Smooth muscle cell (in vitro differentiated cells): ENCODE measurements around the gene FNIP2. TPM values are rescaled to one million over a fixed set of nuclear protein-coding genes. Genes with fewer than 3 reads are reported as not detected.

ENCODE experiments used
- DNase-seq: peaks from one replicate; lab custom pipeline; 2025; ENCODE audit not compliant: unreplicated experiment; lab: John Stamatoyannopoulos, UW
- H2AFZ ChIP-seq: fragments of 200-600 bp; sonication (generic); 2 replicates; pipeline ENCODE4 v1.6.0; 2016; ENCODE audit warnings: antibody characterized with exemption, low read depth, mild to moderate bottlenecking
- H3F3A ChIP-seq: fragments of 200-600 bp; sonication (generic); 2 replicates; pipeline ENCODE4 v1.6.0; 2017; ENCODE audit warnings: antibody characterized with exemption, low read depth
- H3K27ac ChIP-seq: fragments of 200-600 bp; sonication (generic); 2 replicates; pipeline ENCODE4 v1.5.1; 2016; ENCODE audit warnings: low read depth, mild to moderate bottlenecking
- H3K27me3 ChIP-seq: fragments of 200-600 bp; sonication (generic); 2 replicates; pipeline ENCODE4 v1.6.1; 2016; ENCODE audit warnings: low read depth, mild to moderate bottlenecking
- H3K36me3 ChIP-seq: fragments of 200-600 bp; sonication (generic); 2 replicates; pipeline ENCODE4 v1.5.1; 2016; ENCODE audit warnings: low read depth
- H3K4me1 ChIP-seq: fragments of 200-600 bp; sonication (generic); 2 replicates; pipeline ENCODE4 v1.5.1; 2016; ENCODE audit warnings: low read depth
- H3K4me2 ChIP-seq: fragments of 200-600 bp; sonication (generic); 2 replicates; pipeline ENCODE4 v1.6.0; 2016; ENCODE audit warnings: mild to moderate bottlenecking
- H3K4me3 ChIP-seq: fragments of 200-600 bp; sonication (generic); 2 replicates; pipeline ENCODE4 v1.5.1; 2016; ENCODE audit warnings: mild to moderate bottlenecking
- H3K79me2 ChIP-seq: fragments of 200-600 bp; sonication (generic); 2 replicates; pipeline ENCODE4 v1.6.0; 2016; ENCODE audit warnings: low read depth, mild to moderate bottlenecking
- H3K9ac ChIP-seq: fragments of 200-600 bp; sonication (generic); 2 replicates; pipeline ENCODE4 v1.6.0; 2016; ENCODE audit warnings: low read depth
- H3K9me3 ChIP-seq: fragments of 200-600 bp; sonication (generic); replicated peaks from 2 replicates; pipeline ENCODE4 v1.5.1; 2016; ENCODE audit warnings: low read depth
- H4K20me1 ChIP-seq: fragments of 200-600 bp; sonication (generic); 2 replicates; pipeline ENCODE4 v1.6.0; 2016; ENCODE audit warnings: low read depth
- WGBS: methylation state at CpG from one replicate; pipeline ENCODE4 v1.1.7; 2016; ENCODE audit warnings: low lambda C conversion rate; 5-methylcytosine and 5-hydroxymethylcytosine counted together
- polyA plus RNA-seq: library from polyadenylated mRNA; unstranded; fragments of >200 nt; fragmentation: Nextera tagmentation; extraction: Ambion mirVana; gene quantifications from 2 replicates; pipeline ENCODE4 v1.2.1, GENCODE V29; 2016
- total RNA-seq: library from RNA; depleted of rRNA; stranded (reverse); fragments of >200 nt; gene quantifications from 2 replicates; pipeline ENCODE4 v1.2.3, GENCODE V29; 2014
- TF ChIP-seq, protein P1 (sequence below): fragments of 200-600 bp; sonication (generic); IDR thresholded peaks from 2 replicates; pipeline ENCODE4 v1.5.1; 2017; ENCODE audit warnings: borderline replicate concordance, mild to moderate bottlenecking, antibody characterized with exemption; ENCODE audit not compliant: insufficient read depth, poor library complexity, severe bottlenecking

The FNIP2 gene
- total and polyA plus RNA-seq, 2 experiments from 2014 or later = 10.4 to 36.3 TPM

DNA sequence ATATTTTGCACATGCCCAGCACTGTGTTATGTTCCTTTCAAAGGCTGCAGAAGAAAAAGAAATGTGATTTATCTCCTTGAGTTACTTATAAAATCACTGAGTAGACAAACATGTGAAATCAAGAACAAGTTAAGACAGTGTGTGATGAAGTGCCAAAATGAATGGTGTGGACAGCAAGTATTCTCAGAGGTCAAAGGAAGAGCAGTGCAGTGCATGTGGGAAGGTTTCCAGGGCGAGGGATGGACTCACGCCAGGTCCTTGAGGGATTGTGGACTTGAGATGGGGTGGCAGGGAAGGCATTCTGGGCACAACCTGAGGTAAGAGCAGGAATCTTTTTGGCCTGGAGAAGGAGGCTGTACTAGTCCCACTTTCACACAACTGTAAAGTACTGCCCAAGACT, 115.5 kb downstream of the FNIP2 start:
- Histone ChIP-seq H3K9me3 (no peaks in the 10 kb centered on the region), H3K4me3 (no peak overlapping the region), H3K27ac (no peak overlapping the region), H3K9ac (no peak overlapping the region), H3K79me2 (no peaks in the 10 kb centered on the region), H3K4me2 (no peak overlapping the region), H3K36me3 (no peaks in the 10 kb centered on the region), H3F3A (no peaks in the 10 kb centered on the region), H3K27me3 (no peaks in the 10 kb centered on the region), H4K20me1 (no peaks in the 10 kb centered on the region), H2AFZ (no peak overlapping the region), H3K4me1 (no peaks in the 10 kb centered on the region)
- WGBS = 95% methylated on average over 2 of the region's 2 CpGs
- DNase-seq = no peak
- TF ChIP-seq, protein P1, sequence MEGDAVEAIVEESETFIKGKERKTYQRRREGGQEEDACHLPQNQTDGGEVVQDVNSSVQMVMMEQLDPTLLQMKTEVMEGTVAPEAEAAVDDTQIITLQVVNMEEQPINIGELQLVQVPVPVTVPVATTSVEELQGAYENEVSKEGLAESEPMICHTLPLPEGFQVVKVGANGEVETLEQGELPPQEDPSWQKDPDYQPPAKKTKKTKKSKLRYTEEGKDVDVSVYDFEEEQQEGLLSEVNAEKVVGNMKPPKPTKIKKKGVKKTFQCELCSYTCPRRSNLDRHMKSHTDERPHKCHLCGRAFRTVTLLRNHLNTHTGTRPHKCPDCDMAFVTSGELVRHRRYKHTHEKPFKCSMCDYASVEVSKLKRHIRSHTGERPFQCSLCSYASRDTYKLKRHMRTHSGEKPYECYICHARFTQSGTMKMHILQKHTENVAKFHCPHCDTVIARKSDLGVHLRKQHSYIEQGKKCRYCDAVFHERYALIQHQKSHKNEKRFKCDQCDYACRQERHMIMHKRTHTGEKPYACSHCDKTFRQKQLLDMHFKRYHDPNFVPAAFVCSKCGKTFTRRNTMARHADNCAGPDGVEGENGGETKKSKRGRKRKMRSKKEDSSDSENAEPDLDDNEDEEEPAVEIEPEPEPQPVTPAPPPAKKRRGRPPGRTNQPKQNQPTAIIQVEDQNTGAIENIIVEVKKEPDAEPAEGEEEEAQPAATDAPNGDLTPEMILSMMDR = no peak

DNA sequence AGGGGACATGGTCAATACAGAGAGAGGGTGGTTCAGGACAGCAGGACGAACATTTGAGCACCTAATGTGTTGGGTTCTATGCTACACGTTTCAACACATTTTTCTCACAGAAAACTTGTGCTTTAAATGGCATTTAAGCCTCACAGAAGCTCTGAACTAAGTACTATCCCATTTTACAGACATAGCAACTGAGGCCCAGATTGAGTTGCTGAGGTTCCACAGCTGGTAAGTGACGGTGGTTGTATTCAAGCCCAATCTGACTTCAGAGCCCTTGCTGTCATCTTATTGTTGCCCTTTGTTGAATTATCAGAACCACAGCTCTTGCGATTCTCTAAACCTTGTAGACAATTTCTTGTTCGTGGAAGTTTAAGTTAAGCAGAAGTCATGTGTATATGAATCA, 116.7 kb downstream of the FNIP2 start:
- WGBS = 100% methylated on average over 5 of the region's 5 CpGs
- Histone ChIP-seq H4K20me1 (no peaks in the 10 kb centered on the region), H3K79me2 (no peaks in the 10 kb centered on the region), H3K27me3 (no peaks in the 10 kb centered on the region), H3K4me1 (no peaks in the 10 kb centered on the region), H3K4me3 (no peak overlapping the region), H3K9ac (no peak overlapping the region), H3F3A (no peaks in the 10 kb centered on the region), H3K4me2 (no peak overlapping the region), H3K36me3 (no peaks in the 10 kb centered on the region), H3K27ac (no peak overlapping the region), H3K9me3 (no peaks in the 10 kb centered on the region), H2AFZ (no peak overlapping the region)
- TF ChIP-seq, protein P1 = no peak
- no peak for DNase-seq

DNA sequence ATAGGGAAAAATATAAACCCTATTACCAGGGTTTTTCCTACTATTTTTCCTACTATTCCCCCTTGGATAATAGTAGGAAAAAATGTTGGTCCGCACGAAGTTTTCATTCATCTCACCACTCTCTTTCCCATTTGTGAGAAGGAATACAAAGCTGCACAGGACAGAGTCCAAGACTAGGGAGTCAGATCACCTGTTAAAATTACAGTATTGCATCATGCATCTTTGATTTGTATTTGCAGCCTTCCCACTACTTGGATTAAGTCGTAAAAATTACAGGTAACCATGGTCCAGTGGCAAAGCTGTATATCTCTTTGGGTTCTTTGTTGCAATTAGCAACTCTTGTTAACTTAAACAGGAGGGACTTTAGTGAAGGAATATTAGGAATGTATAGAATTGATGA, 121.5 kb downstream of the FNIP2 start:
- no peaks in the 10 kb centered on the region for H3K4me1 ChIP-seq
- no peaks in the 10 kb centered on the region for H3K9me3 ChIP-seq
- no peaks in the 10 kb centered on the region for H3K36me3 ChIP-seq
- no peaks in the 10 kb centered on the region for H4K20me1 ChIP-seq
- no peak overlapping the region for H3K9ac ChIP-seq
- TF ChIP-seq, protein P1 = no peak
- no peak overlapping the region for H3K4me3 ChIP-seq
- no peaks in the 10 kb centered on the region for H3K79me2 ChIP-seq
- no peak overlapping the region for H3K27ac ChIP-seq
- WGBS = 97% methylated on average over 3 of the region's 3 CpGs
- no peak for DNase-seq
- no peak overlapping the region for H2AFZ ChIP-seq
- no peak overlapping the region for H3K4me2 ChIP-seq
- no peaks in the 10 kb centered on the region for H3F3A ChIP-seq
- H3K27me3 ChIP-seq = no peaks in the 10 kb centered on the region

DNA sequence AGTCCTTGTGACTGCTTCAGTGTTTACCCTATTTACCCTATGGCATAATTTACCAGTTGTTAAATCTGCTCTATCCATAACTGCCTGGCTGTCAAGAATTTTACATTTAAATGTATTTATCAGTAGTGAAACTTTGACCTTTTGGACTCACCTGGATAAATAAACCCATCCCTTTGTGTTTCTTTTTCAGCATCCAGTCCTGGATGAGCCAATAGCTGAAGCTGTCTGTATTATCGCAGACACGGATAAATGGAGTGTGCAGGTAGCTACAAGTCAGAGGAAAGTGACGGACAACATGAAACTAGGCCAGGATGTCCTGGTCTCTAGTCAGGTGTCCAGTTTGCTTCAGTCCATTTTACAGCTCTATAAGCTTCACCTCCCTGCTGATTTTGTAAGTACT, 122.4 kb downstream of the FNIP2 start:
- Histone ChIP-seq H2AFZ (no peak overlapping the region), H3K4me3 (no peak overlapping the region), H3K9me3 (no peaks in the 10 kb centered on the region), H3K36me3 (no peaks in the 10 kb centered on the region), H3K9ac (no peak overlapping the region), H3K27ac (no peak overlapping the region), H3K4me2 (no peak overlapping the region), H4K20me1 (no peaks in the 10 kb centered on the region), H3F3A (no peaks in the 10 kb centered on the region), H3K27me3 (no peaks in the 10 kb centered on the region), H3K4me1 (no peaks in the 10 kb centered on the region), H3K79me2 (no peaks in the 10 kb centered on the region)
- DNase-seq = no peak
- TF ChIP-seq, protein P1 = no peak
- 95% methylated on average over 3 of the region's 3 CpGs for WGBS
